ENCODE data around the gene PACS2.

DNA sequence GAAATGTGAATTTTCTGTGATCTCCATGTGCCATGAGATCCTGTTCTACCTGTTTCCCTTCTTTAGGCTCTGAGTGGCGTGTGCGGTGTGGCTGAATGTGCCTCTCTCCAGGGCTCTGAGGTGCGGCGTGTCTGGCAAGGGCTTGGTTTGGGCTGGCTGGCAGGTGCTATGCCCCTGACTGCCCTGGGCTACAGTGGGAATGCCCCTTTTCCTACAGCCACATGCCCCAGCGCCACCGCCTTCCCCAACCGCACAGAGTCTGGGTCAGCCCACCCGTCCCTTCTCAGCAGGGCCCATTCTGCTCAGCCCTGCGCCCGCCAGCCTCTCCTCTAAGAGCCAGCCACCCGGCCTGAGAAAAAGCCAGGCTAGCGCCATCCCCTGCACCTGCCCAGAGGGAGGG is 41.5 kb upstream of the PACS2 start:
- TF ChIP-seq, protein P1, sequence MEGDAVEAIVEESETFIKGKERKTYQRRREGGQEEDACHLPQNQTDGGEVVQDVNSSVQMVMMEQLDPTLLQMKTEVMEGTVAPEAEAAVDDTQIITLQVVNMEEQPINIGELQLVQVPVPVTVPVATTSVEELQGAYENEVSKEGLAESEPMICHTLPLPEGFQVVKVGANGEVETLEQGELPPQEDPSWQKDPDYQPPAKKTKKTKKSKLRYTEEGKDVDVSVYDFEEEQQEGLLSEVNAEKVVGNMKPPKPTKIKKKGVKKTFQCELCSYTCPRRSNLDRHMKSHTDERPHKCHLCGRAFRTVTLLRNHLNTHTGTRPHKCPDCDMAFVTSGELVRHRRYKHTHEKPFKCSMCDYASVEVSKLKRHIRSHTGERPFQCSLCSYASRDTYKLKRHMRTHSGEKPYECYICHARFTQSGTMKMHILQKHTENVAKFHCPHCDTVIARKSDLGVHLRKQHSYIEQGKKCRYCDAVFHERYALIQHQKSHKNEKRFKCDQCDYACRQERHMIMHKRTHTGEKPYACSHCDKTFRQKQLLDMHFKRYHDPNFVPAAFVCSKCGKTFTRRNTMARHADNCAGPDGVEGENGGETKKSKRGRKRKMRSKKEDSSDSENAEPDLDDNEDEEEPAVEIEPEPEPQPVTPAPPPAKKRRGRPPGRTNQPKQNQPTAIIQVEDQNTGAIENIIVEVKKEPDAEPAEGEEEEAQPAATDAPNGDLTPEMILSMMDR (IDR thresholded peaks at IDR 0.05) = no peak
- no peak for TF ChIP-seq POLR2A (IDR thresholded peaks at IDR 0.05)

Data from prostate gland (tissue), 2 donors.